Brain microvascular endothelial cell (primary cell): ENCODE results near the gene PPP1R12C.
A peak's percentile ranks its signal among the peaks of the same experiment; 100 is the strongest.

Experiments
- DNase-seq: peaks from one replicate; pipeline ENCODE4 v3.0.0-alpha.2; 2020
- H3K27ac ChIP-seq: fragments of 250-450 bp; sonication (Bioruptor Pico); 2 replicates; pipeline ENCODE4 v1.5.1; 2020; ENCODE audit warnings: mild to moderate bottlenecking, moderate library complexity
- H3K27me3 ChIP-seq: fragments of 250-450 bp; sonication (Bioruptor Pico); replicated peaks from 2 replicates; pipeline ENCODE4 v1.5.1; 2020; ENCODE audit warnings: mild to moderate bottlenecking
- H3K36me3 ChIP-seq: fragments of 250-450 bp; sonication (Bioruptor Pico); replicated peaks from 2 replicates; pipeline ENCODE4 v1.5.1; 2020; ENCODE audit warnings: mild to moderate bottlenecking
- H3K4me3 ChIP-seq: 2 replicates; pipeline ENCODE4 v1.5.1; 2011; ENCODE audit warnings: low read depth, mild to moderate bottlenecking, control low read depth, low read length, moderate library complexity
- CTCF ChIP-seq: IDR thresholded peaks from 2 replicates; pipeline ENCODE4 v1.5.1; 2011; ENCODE audit warnings: low read depth, mild to moderate bottlenecking, moderate library complexity, low read length, control low read depth, inconsistent platforms; ENCODE audit errors: missing control alignments
- in situ Hi-C: cut with HindIII; loops from 2 replicates; pipeline ENCODE4 v1.10.0; 2017; ENCODE audit warnings: low sequenced_read_pairs, low pct_ligation_motif_present

PPP1R12C gene

DNA sequence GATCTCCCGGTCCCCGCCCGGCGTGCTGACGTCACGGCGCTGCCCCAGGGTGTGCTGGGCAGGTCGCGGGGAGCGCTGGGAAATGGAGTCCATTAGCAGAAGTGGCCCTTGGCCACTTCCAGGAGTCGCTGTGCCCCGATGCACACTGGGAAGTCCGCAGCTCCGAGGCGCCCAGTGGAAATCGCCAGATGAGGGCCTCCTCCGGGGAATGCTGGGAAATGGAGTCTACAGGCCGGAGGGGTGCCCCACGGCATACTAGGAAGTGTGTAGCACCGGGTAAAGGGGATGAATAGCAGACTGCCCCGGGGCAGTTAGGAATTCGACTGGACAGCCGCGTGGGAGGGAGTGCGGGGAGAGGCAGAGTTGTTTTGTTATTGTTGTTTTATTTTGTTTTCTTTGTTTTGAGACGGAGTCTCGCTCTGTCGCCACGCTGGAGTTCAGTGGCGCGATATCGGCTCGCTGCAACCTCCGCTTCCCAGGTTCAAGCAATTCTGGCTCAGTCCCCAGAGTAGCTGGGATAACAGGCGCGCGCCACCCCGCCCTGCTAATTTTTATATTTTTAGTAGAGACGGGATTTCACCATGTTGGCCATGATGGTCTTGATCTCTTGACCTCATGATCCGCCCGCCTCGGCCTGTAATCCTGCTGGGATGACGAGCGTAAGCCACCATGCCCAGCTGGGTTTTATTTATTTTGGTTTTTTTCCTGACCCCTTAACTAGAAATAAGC is 390 bp upstream of the PPP1R12C start:
- no peaks in the 10 kb centered on the region for H3K36me3 ChIP-seq
- DNase-seq, result peak; percentile 98
- in situ Hi-C loops, result loop anchor here (10.0 kb wide), 1 partner anchor 57 kb away; no protein-coding TSS in a partner anchor
- no peak for TF ChIP-seq CTCF
- H3K27ac ChIP-seq, result peak overlapping the region; percentile 80
- H3K4me3 ChIP-seq, result peak overlapping the region; percentile 92
- H3K27me3 ChIP-seq, result no peaks in the 10 kb centered on the region

- peak; percentile 56 for DNase-seq
- Histone ChIP-seq H3K36me3 (peaks cover 4% of the 10 kb centered on the region), H3K4me3 (peak overlapping the region; percentile 92), H3K27me3 (no peaks in the 10 kb centered on the region), H3K27ac (peak overlapping the region; percentile 63)
- in situ Hi-C loops, result loop anchor here (10.0 kb wide), 1 partner anchor 58 kb away; no protein-coding TSS in a partner anchor
- TF ChIP-seq CTCF, result no peak
Observed at GRCh38 chr19:55116232-55116858, 1.1 kb downstream of the PPP1R12C start.

- H3K4me3 ChIP-seq, result peak overlapping the region; percentile 92
- H3K27me3 ChIP-seq, result no peaks in the 10 kb centered on the region
- H3K36me3 ChIP-seq, result peaks cover 4% of the 10 kb centered on the region
- DNase-seq, result peak; percentile 43
- no peak for TF ChIP-seq CTCF
- peak overlapping the region; percentile 34 for H3K27ac ChIP-seq
- in situ Hi-C loops, result loop anchor here (10.0 kb wide), 1 partner anchor 59 kb away; no protein-coding TSS in a partner anchor
Observed at GRCh38 chr19:55115446-55116065, 1.9 kb downstream of the PPP1R12C start.

DNA sequence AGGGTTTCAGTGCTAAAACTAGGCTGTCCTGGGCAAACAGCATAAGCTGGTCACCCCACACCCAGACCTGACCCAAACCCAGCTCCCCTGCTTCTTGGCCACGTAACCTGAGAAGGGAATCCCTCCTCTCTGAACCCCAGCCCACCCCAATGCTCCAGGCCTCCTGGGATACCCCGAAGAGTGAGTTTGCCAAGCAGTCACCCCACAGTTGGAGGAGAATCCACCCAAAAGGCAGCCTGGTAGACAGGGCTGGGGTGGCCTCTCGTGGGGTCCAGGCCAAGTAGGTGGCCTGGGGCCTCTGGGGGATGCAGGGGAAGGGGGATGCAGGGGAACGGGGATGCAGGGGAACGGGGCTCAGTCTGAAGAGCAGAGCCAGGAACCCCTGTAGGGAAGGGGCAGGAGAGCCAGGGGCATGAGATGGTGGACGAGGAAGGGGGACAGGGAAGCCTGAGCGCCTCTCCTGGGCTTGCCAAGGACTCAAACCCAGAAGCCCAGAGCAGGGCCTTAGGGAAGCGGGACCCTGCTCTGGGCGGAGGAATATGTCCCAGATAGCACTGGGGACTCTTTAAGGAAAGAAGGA is 2.8 kb downstream of the PPP1R12C start:
- Histone ChIP-seq H3K36me3 (peaks cover 4% of the 10 kb centered on the region), H3K27me3 (no peaks in the 10 kb centered on the region), H3K27ac (peak overlapping the region; percentile 9), H3K4me3 (no peak overlapping the region)
- in situ Hi-C loops, result loop anchor here (10.0 kb wide), 1 partner anchor 60 kb away; no protein-coding TSS in a partner anchor
- DNase-seq, result no peak
- no peak for TF ChIP-seq CTCF

DNA sequence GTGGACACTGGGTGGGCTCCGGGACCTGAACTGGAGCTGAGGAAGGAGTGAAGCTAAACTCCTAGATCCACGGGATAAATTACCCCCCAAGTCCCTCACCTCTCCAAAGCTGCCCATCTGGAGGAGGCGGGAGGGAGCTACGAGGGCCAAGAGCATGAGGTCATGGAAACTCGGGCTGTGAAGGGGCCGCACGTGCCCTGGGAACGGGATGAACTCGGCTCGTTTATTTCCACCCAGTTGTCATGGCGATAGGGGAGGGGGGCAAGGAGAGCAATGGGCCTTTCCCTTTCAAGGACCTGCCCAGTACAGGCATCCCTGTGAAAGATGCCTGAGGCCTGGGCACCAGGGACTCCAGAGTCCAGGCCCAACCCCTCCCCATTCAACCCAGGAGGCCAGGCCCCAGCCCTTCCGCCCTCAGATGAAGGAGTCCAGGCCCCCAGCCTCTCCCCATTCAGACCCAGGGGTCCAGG is 3.8 kb downstream of the PPP1R12C start:
- no peak for TF ChIP-seq CTCF
- peak; percentile 88 for DNase-seq
- Histone ChIP-seq H3K27me3 (no peaks in the 10 kb centered on the region), H3K27ac (peak overlapping the region; percentile 46), H3K4me3 (no peak overlapping the region), H3K36me3 (peaks cover 4% of the 10 kb centered on the region)
- in situ Hi-C loops, result loop anchor here (10.0 kb wide), 1 partner anchor 61 kb away; no protein-coding TSS in a partner anchor
